Measurements from ENCODE around the gene KCNH5.

DNA sequence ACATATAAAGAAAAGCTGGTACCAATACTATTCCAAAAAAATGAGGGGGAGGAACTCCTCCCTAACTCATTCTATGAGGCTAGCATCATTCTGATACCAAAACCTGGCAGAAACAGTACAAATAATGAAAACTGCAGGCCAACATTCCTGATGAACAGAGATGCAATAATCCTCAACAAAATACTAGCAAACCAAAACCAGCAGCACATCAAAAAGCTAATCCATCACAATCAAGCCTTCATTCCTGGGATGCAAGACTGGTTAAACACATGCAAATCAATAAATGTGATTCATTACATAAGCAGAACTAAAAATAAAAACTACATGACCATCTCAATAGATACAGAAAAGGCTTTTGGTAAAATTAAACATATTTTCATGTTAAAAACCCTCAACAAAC, 281.3 kb downstream of the KCNH5 start:
- TF ChIP-seq POLR2A (IDR thresholded peaks at IDR 0.05), result no peak
- TF ChIP-seq, protein P1, sequence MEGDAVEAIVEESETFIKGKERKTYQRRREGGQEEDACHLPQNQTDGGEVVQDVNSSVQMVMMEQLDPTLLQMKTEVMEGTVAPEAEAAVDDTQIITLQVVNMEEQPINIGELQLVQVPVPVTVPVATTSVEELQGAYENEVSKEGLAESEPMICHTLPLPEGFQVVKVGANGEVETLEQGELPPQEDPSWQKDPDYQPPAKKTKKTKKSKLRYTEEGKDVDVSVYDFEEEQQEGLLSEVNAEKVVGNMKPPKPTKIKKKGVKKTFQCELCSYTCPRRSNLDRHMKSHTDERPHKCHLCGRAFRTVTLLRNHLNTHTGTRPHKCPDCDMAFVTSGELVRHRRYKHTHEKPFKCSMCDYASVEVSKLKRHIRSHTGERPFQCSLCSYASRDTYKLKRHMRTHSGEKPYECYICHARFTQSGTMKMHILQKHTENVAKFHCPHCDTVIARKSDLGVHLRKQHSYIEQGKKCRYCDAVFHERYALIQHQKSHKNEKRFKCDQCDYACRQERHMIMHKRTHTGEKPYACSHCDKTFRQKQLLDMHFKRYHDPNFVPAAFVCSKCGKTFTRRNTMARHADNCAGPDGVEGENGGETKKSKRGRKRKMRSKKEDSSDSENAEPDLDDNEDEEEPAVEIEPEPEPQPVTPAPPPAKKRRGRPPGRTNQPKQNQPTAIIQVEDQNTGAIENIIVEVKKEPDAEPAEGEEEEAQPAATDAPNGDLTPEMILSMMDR (IDR thresholded peaks at IDR 0.05), result no peak
- TF ChIP-seq EP300 (IDR thresholded peaks at IDR 0.05), result no peak
